OCI-LY7 (cell line): ENCODE data around the gene PDE9A.

ENCODE experiments used
- CTCF ChIP-seq: fragments of 200-600 bp; sonication (generic); conservative IDR thresholded peaks from 2 replicates; pipeline ENCODE4 v1.5.1; 2014; ENCODE audit warnings: mild to moderate bottlenecking, antibody characterized with exemption, low read length, moderate library complexity, mixed read lengths
- EZH2phosphoT487 ChIP-seq: fragments of 200-600 bp; sonication (generic); IDR thresholded peaks from 2 replicates; pipeline ENCODE4 v1.6.1; 2018; ENCODE audit warnings: low read depth, borderline replicate concordance, mild to moderate bottlenecking, mixed run types, antibody characterized with exemption, low read length, moderate library complexity, mixed read lengths

- TF ChIP-seq CTCF (no peak), EZH2phosphoT487 (no peak)
Measured at GRCh38 chr21:42755766-42756579, 102.6 kb downstream of the PDE9A start.
